Activated T-cell treated with anti-CD3 and anti-CD28 coated beads, Interleukin-2, amount 50 U/mL, for 1 hour (primary cell): ENCODE measurements around the gene NHSL1.

Experiments used
- DNase-seq: peaks from one replicate; pipeline ENCODE4 v3.0.0-alpha.2; 2020

Gene NHSL1

DNA sequence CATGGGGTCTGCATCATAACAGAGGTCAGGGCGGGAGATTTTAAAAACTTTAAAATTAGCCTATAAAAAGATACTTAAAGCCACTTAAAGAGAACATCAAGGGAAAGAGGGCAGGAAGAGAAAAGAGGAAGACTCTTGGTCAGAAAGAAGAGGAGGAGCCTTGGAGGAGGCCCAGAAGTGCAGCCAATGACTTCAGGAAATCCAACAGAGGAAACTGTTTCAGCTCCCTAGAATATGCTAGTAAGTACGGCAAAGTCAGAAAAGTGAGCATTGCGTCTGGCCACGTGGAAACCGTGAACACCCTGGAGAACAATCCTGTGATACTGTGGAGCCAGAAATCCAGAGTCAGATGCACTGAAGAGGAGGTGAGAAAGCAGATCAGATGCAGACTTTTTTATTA, 22.5 kb upstream of the NHSL1 start:
- DNase-seq: no peak

GRCh38 chr6:138520463-138520862, 21.2 kb upstream of the NHSL1 start:
- no peak for DNase-seq

DNA sequence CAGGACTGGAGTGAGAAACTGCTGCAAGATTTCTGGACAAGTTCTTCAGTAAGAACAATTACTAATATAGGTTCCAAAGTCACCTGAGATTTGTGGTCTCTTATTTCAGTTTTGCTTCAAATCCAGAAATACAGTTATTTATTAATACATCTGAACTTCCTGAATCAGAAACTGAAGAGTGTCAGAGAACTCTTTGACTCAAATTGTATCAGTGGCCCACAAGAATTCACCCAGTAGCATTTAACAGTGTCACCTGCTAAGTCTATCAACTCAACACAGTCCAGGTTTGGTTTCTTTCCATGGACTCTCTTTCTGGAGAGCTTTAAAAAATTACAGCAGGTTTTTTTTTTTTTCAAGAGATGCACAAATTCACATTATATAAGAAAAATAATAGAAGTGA, 18.8 kb upstream of the NHSL1 start:
- DNase-seq: no peak

DNA sequence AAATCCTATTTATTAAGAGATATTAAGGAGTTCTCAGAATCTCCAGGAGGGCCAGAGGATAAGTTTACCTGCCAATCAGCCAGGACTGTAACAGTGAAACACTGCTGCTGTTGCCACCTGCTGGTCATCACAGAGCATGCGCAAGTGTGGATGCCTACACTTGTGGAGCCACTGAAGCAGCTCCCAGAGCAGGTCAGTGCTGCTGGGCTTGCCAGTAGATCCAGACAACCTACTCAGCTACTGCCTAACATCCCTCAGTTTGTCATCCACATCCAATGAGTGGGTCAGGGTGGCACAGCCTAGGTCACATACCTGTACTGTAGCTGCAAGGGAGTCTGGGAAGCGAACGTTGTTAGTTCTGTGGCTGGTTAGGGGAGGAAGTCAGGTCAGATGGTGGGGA, 18.3 kb upstream of the NHSL1 start:
- DNase-seq: peak; percentile 55

DNA sequence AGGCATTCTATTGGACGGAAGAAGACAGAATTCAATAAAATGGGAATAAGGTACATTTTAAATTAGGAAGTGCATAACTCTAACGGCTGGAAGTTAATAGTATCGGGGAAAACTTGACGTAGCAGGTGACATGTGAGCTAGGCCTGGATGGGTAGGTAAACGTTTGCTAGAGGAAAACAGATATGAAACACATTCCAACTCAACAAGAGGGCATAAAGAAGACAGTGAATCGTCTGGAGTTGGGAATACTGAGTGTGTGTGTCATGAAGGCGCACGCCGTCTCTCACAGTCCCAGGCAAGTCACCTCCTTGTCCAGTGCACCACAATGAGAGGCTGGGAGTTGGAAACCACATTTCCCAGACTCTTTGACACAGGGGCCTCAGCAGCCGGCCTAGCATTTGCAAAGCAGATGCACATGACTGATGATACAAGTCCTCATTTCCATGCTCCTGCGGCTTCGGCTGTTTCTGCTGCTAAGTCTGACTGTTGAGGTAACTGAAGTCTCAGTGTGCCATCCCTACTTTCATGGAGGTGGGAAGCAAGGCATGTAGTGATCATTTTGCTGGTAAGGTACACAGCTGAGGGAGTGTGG, 16.5 kb upstream of the NHSL1 start:
- DNase-seq: no peak

DNA sequence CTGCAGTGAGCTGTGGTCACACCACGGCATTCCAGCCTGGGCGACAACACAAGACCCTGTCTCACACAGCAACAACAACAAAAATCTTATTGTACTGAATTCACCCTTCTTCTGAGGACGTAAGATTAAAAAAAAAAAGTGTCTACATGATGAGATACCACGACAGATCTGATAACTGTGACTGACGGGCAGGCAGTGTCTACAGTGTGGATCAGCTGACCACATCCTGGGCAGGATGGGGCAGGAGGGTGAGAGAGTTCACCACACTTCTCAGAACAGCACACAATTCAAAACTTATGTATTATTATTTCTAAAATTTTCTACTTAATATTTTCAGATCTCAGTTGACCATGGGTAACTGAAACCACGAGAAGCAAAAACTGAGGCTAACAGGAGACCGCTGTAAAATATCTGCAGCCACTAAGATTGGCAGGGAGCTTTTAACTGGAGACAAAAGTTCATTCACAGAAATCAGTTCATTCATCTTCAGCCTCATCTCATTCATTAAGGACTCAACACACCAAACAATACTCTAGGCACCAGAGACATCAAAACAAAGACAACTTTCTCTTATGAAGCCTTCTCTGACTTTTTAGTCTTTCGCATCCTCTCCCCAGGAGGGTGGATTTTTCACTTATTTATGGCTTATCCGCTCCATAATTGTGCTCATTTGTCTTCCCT, 15.7 kb upstream of the NHSL1 start:
- DNase-seq: no peak

DNA sequence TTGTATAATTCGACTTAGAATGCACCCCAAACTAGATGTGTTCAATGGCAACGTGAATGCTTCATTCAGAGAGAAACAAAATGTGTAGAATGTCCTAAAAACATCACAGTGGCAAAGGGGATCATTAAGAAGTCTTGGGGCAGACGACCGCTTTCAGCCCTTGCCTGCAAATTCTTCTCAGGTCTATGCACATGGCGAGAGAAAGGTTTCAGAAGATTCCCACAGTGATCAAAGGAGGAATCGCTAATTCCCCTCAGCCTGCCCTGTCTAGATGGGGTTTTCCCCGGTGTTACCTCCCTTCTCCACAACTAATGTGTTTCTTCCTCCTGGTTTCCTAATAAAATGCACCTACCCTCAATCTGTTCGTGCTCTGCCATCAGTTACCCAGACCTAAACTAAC, 13.3 kb upstream of the NHSL1 start:
- DNase-seq: no peak

- no peak for DNase-seq
Measured at GRCh38 chr6:138510093-138510492, 10.8 kb upstream of the NHSL1 start.

DNA sequence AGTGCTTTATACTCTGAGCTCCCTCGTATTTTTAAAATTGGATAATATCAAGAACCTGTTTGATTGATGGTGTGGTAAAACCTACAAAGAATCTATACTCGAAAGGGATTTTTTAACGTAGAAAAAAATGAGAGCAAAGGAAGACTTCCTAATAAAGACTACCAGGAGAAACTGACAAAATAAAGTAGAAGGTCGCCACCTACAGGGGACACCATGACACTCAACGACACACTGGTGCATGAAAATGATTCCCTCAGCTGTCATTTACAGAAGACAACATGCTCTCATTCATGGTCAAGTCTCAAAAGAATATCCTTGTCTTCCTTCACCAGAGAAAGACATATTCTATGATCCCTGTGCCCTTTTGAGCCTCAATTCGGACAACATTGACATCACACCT, 10.1 kb upstream of the NHSL1 start:
- peak; percentile 28 for DNase-seq

DNA sequence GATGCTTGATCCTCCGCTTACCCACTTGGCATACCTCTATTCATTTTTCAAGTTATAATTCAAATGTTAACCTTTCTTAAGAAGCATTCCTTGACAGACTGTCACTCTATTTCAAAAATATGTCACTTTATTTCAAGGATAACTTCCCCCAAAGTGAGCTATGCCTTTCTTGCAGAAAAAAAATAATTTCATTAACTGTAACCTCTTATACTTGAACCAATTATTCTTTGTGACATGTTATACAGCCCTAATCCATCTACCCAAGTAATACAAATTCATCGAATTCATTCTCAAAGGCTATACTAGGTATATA, 9.3 kb upstream of the NHSL1 start:
- DNase-seq: no peak

- no peak for DNase-seq
Measured at GRCh38 chr6:138507977-138508675, 8.8 kb upstream of the NHSL1 start.

DNA sequence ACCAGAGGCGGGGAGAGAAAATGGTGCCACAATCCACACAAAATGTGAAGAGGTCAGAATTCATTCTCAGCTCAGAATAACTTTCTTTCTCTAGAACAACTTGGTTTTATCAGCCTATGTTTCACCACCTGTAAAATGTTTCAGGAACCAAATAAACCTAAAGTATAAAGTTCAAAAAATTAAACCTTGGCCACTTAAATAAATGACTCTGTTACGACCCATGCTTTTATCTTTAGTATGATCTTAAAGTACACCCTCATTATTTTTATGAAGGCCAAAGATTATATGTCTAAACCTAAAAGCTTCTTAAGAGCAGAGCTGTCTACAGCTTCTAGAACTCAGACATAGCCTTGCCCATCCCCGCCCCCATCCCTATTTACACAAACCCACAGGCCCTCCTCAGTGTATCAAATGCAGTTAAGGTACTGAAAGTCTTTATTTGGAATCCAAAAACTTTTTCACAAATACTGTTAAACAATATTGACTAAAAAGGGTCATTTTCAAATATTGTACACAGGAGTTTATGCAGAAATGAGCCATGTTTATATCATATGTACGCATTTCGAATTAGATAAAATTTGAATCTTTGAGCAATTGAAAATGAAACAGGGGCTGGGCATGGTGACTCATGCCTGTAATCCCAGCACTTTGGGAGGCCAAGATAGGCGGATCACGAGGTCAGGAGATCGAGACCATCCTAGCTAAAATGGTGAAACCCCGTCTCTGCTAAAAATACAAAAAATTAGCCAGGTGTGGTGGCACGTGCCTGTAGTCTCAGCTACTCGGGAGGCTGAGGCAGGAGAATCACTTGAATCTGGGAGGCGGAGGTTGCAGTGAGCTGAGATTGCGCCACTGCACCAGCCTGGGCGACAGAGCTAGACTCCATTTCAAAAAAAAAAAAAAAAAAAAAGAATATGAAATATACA, 5.7 kb upstream of the NHSL1 start:
- DNase-seq: no peak

GRCh38 chr6:138503881-138504680, 4.8 kb upstream of the NHSL1 start:
- no peak for DNase-seq

DNA sequence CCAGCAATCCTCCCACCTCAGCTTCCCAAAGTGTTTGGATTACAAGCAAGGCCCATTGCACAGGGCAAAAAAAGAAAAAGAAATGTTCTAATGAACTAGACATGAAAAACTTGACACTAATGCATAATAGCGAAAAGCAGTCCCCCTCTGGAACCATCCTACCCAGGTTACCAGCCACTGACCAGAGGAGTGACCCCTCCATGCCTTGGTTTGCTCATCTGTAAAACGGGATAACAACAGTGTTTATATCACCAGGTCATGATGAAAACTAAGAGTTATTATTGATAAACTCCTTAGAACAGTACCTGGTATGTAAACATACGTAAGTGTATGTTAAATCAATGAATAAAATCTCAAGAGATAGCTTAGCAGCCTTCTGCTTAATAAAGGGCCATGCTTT, 3.3 kb upstream of the NHSL1 start:
- DNase-seq: no peak

DNA sequence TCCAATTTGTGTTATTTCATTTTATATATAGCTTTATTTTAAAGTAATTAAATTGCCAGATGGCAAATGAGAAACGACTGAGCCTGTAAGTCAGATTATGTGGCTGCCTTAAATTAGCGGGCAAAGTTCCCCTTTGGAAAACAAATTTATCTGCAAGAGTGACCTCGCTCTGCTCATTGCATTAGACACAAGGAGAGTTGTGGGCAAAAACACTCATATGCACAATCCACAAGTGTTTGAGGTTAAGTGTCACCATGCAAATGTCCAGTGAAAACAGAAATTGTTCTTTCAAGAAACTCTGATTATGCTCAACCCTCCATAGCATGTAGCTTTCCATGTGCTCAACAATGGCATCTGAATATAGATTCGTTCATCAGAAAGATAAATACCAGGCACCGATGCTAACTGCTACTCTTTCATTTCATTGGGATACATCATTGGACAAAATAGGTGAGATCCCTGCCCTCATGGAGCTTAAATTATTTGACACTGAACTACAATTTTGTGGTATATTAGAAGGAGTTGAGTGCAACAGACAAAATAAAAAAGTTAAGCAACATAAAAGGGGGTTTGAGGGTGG, 1.7 kb upstream of the NHSL1 start:
- DNase-seq: no peak

DNA sequence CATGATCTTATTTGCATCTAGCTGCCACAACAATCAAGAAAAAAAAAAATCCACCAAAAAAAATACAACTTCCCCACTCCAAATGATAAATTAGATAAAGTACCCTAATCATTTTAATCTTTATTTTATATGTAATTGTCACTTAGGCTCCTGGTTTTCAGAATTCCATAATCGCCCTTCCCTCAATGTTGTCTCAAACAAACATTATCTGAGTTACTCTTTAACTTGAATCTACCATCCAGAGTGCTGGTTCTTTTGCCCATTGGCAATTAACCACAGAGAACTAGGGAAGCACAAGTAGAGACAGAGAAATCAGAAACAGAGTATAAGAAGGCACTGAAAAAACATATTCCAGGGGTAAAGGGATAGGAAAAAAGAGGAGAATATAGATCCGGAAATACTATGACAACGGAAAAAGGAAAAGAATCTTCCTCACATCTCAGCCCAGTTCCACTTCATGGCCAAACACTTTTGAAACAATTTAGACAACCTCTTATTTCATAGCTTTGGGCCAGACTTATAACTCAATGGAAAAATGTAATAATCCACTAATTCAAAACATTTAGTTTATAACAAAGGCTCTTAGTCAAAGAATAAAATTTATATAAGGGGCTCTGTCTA, 861 bp upstream of the NHSL1 start:
- DNase-seq: no peak

DNA sequence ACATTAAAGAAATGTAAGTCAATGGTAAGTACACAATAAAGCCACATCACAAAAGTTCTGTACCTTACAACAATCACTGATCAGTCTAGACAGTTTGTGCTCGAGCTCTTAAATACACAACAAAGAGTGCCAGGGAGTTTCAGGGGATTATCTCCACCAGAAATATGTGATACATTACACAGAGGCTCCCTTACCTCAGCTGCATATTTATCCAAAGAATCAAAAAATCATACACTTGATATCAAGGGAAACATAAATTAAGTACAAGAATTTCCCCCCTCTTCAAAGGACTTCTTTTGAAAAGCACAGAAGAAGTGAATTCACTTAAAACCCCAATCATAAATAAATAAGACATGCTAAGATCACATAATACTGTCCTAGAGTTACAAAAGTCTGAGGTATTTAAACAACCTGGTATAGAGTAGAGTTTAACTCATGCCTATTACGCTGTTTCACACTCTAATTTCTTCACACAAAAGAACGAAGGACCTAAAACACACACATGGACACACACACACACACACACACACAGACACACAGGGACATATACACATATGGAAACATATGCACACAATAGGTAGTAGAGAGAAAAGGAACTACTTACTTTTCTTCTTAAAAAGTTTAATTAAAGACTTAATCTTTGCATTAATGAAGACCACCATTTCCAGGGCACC, 528 bp downstream of the NHSL1 start:
- no peak for DNase-seq

GRCh38 chr6:138497286-138497685, 2.0 kb downstream of the NHSL1 start:
- DNase-seq: no peak

GRCh38 chr6:138494312-138494711, 5.0 kb downstream of the NHSL1 start:
- no peak for DNase-seq

DNA sequence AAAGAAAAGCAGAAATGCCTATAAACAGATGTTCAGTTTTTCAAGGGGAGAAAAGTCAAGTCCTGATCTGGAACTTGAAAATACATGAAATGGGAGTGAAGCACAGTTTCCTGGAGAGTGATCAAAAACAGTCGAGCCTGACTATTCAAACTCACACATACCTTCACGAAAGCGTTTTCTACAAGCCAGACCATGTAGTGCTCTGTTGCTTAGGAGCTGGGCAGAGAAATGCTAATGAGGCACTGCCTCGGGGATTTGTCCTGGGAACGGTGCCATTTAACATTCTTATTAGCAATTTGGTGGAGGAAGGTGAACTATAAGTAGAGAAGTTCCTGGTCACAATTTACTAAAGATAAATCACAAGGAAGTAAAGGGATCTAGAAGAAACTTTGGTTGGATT, 5.9 kb downstream of the NHSL1 start:
- DNase-seq: no peak

DNA sequence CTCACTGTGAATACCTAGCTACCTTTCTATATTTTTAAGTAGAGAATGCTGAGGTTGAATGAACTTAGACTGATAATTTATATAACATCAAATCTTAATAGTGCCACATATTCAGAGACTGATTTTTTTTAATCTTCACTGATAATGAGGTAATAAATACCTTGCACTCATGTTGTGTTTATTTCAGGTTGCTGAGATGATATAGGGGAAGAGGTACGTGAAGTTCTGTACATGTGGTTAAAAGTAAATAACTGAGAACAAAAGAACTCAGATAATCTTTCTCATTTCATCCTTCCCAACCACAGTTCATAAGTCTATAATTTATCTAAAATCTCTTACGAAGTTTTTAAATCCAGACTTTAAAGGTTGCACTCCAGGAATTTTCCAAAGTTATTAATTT, 6.4 kb downstream of the NHSL1 start:
- no peak for DNase-seq
